Stomach smooth muscle (tissue), 2 donors: ENCODE measurements around the gene SNX24.

Source experiments
- H3K27ac ChIP-seq: one replicate; pipeline ENCODE4 v1.7.0; 2013; ENCODE audit warnings: mild to moderate bottlenecking, low read length, inconsistent platforms
- H3K27me3 ChIP-seq, 2 donors: one replicate each; pipeline ENCODE4 v1.7.0; 2013; ENCODE audit warnings: low read length in 2 of 2; ENCODE audit not compliant: insufficient read depth in 2 of 2, control insufficient read depth in 1 of 2
- H3K36me3 ChIP-seq, 2 donors: one replicate each; pipeline ENCODE4 v1.7.0; 2013; ENCODE audit warnings: low read length in 2 of 2; ENCODE audit not compliant: control insufficient read depth in 2 of 2, insufficient read depth in 2 of 2
- H3K4me1 ChIP-seq: one replicate; pipeline ENCODE4 v1.7.0; 2013; ENCODE audit warnings: low read length; ENCODE audit not compliant: control insufficient read depth, insufficient read depth
- H3K4me3 ChIP-seq, 2 donors: one replicate each; pipeline ENCODE4 v1.7.0; 2013; ENCODE audit warnings: low read length in 2 of 2
- H3K9ac ChIP-seq, 2 donors: one replicate each; pipeline ENCODE4 v1.7.0; 2013; ENCODE audit warnings: low read length in 2 of 2, mild to moderate bottlenecking in 1 of 2
- H3K9me3 ChIP-seq, 2 donors: one replicate each; pipeline ENCODE4 v1.7.0; 2013; ENCODE audit warnings: low read length in 2 of 2; ENCODE audit not compliant: control insufficient read depth in 2 of 2
- donor health status: healthy.
- donor health status: Pancreatic carcinoma.

The SNX24 gene

GRCh38 chr5:122978644-122979297, 133.4 kb downstream of the SNX24 start:
- no peaks in the 10 kb centered on the region for H3K27me3 ChIP-seq
- no peak overlapping the region for H3K27ac ChIP-seq
- H3K4me3 ChIP-seq = no peak overlapping the region
- no peaks in the 10 kb centered on the region for H3K4me1 ChIP-seq
- no peak overlapping the region for H3K9ac ChIP-seq
- H3K9me3 ChIP-seq = no peaks in the 10 kb centered on the region
- no peaks in the 10 kb centered on the region for H3K36me3 ChIP-seq

- Histone ChIP-seq H3K9me3 (no peaks in the 10 kb centered on the region), H3K36me3 (no peaks in the 10 kb centered on the region), H3K4me3 (no peak overlapping the region), H3K4me1 (no peaks in the 10 kb centered on the region), H3K27ac (no peak overlapping the region), H3K9ac (no peak overlapping the region), H3K27me3 (no peaks in the 10 kb centered on the region)
Observed at GRCh38 chr5:122981846-122982245, 136.4 kb downstream of the SNX24 start.

- H3K4me3 ChIP-seq = no peak overlapping the region
- no peaks in the 10 kb centered on the region for H3K27me3 ChIP-seq
- H3K4me1 ChIP-seq = no peaks in the 10 kb centered on the region
- H3K9ac ChIP-seq = no peak overlapping the region
- H3K27ac ChIP-seq = no peak overlapping the region
- H3K9me3 ChIP-seq = no peaks in the 10 kb centered on the region
- no peaks in the 10 kb centered on the region for H3K36me3 ChIP-seq
Observed at GRCh38 chr5:122982376-122982775, 137.0 kb downstream of the SNX24 start.

- Histone ChIP-seq H3K27me3 (no peaks in the 10 kb centered on the region), H3K36me3 (no peaks in the 10 kb centered on the region), H3K9ac (no peak overlapping the region), H3K27ac (no peak overlapping the region), H3K4me3 (no peak overlapping the region), H3K9me3 (no peaks in the 10 kb centered on the region), H3K4me1 (no peaks in the 10 kb centered on the region)
Observed at GRCh38 chr5:122984425-122984824, 139.0 kb downstream of the SNX24 start.

- Histone ChIP-seq H3K27me3 (no peaks in the 10 kb centered on the region), H3K27ac (no peak overlapping the region), H3K4me1 (no peaks in the 10 kb centered on the region), H3K9me3 (no peaks in the 10 kb centered on the region), H3K9ac (no peak overlapping the region), H3K36me3 (no peaks in the 10 kb centered on the region), H3K4me3 (no peak overlapping the region)
Observed at GRCh38 chr5:122985006-122985700, 139.7 kb downstream of the SNX24 start.

- no peak overlapping the region for H3K27ac ChIP-seq
- no peaks in the 10 kb centered on the region for H3K4me1 ChIP-seq
- no peaks in the 10 kb centered on the region for H3K36me3 ChIP-seq
- no peaks in the 10 kb centered on the region for H3K9me3 ChIP-seq
- H3K4me3 ChIP-seq = no peak overlapping the region
- H3K27me3 ChIP-seq = no peaks in the 10 kb centered on the region
- H3K9ac ChIP-seq = no peak overlapping the region
Observed at GRCh38 chr5:122985954-122986721, 140.7 kb downstream of the SNX24 start.

GRCh38 chr5:122996091-122996490, 150.7 kb downstream of the SNX24 start:
- H3K9ac ChIP-seq = no peak overlapping the region
- no peaks in the 10 kb centered on the region for H3K36me3 ChIP-seq
- H3K27me3 ChIP-seq = no peaks in the 10 kb centered on the region
- H3K9me3 ChIP-seq = no peaks in the 10 kb centered on the region
- H3K27ac ChIP-seq = no peak overlapping the region
- H3K4me1 ChIP-seq = no peaks in the 10 kb centered on the region
- no peak overlapping the region for H3K4me3 ChIP-seq

- Histone ChIP-seq H3K4me1 (no peaks in the 10 kb centered on the region), H3K9me3 (no peaks in the 10 kb centered on the region), H3K9ac (no peak overlapping the region), H3K27ac (no peak overlapping the region), H3K27me3 (no peaks in the 10 kb centered on the region), H3K36me3 (peaks cover 0 to 3% of the 10 kb centered on the region in 2 donors), H3K4me3 (no peak overlapping the region)
Observed at GRCh38 chr5:122997294-122997693, 151.9 kb downstream of the SNX24 start.

GRCh38 chr5:122999947-123000563, 154.6 kb downstream of the SNX24 start:
- no peak overlapping the region for H3K4me3 ChIP-seq
- no peaks in the 10 kb centered on the region for H3K9me3 ChIP-seq
- H3K27ac ChIP-seq = no peak overlapping the region
- peaks cover 0 to 3% of the 10 kb centered on the region in 2 donors for H3K36me3 ChIP-seq
- H3K4me1 ChIP-seq = no peaks in the 10 kb centered on the region
- no peak overlapping the region for H3K9ac ChIP-seq
- no peaks in the 10 kb centered on the region for H3K27me3 ChIP-seq

- no peak overlapping the region for H3K9ac ChIP-seq
- no peaks in the 10 kb centered on the region for H3K27me3 ChIP-seq
- H3K36me3 ChIP-seq = peaks cover 0 to 3% of the 10 kb centered on the region in 2 donors
- H3K9me3 ChIP-seq = no peaks in the 10 kb centered on the region
- H3K27ac ChIP-seq = no peak overlapping the region
- no peaks in the 10 kb centered on the region for H3K4me1 ChIP-seq
- H3K4me3 ChIP-seq = no peak overlapping the region
Observed at GRCh38 chr5:123000731-123001130, 155.3 kb downstream of the SNX24 start.
